HG03457 (cell line): ENCODE data around the gene CNGA1.
"Not testable (repeated sequence)": the region's sequence is repeated elsewhere in the genome, so short reads cannot be mapped to it uniquely, and the experiment has no call there.

ENCODE experiments used
- ATAC-seq: cut with Tn5 transposase; IDR thresholded peaks from one replicate; pipeline ENCODE4 v1.9.1; 2021; ENCODE audit warnings: moderate number of reproducible peaks; ENCODE audit not compliant: unreplicated experiment

CNGA1 gene

GRCh38 chr4:48031802-48032525 lies 15.5 kb upstream of the CNGA1 start:
- ATAC-seq, result no peak

GRCh38 chr4:48030470-48030869 lies 14.0 kb upstream of the CNGA1 start:
- ATAC-seq, result no peak

DNA sequence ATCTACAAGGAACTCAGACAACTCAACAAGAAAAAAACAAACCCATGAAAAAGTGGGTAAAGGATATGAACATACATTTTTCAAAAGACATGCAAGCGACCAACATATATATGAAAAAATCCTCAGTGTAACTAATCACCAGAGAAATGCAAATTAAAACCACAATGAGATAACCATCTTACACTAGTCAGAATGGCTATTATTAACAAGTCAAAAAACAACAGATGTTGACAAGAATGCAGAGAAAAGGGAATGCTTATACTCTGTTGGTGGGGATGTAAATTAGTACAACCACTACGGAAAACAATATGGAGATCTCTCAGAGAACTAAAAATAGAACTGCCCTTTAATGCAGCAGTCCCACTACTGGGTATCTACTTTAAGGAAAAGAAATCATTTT lies 12.2 kb upstream of the CNGA1 start:
- no peak for ATAC-seq

DNA sequence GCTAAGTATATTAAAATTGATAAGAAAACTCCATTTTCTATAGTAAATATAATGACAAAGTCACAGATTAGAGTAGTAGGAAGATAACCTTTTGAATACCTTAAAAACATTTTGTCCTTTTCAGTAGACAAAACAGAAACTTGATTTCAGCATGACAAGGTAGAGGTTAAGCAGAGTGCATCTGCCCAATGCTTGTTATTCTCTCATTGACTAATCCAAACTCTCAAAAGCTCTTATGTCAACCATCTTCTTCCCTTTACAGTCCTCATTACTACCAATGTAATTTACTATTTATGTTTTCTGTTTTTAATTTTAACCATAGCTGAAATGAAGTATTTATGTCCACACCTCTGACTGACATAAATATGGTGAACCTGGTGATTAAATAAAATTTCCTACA lies 11.2 kb upstream of the CNGA1 start:
- no peak for ATAC-seq

- no peak for ATAC-seq
Measured at GRCh38 chr4:48025005-48025404, 8.5 kb upstream of the CNGA1 start.

DNA sequence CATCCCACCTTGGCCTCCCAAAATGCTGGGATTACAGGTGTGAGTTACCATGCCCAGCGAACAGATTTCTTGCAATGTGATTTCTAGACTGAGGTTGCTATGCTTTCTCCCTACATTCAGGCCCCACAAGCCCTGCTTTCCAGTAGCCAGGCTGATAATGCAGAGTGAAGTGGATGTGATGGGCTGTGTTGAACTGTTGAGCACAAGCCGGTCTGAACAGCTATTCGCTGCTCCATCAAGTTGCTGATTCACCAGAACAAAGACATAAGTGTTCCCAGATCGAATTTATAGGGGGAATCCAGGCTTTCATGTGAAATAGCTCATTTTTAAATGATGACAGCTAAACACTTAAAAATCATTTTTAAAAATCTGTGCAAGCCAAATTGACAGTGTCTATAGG lies 8.0 kb upstream of the CNGA1 start:
- ATAC-seq, result no peak

DNA sequence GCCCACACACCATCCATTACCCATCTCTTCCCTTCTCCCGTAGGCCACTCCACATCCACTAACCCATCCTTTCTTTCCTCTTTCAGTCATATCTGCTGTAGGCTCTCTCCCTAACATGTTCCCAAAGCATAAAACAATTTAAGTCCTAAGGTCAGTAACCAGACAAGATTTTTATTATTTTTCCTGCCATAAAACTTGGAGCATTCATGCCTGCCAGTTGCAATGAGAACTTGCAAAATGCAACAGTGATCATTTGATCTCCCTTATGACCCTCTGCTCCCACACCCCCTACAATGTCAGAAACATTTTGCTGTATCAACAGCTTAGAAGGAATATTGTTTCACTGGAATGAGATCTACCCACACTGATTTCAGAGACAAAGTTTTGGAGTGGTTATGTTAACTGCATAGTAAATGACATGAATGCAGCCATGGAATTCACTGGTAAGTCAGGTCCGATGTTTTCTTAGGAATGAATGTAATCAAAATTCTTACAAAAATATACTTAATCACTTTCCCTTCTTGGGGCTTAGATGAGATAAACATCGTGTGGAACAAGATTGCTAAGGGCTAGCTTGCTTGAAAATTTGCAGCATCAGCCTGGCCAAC lies 5.8 kb upstream of the CNGA1 start:
- ATAC-seq, result no peak

DNA sequence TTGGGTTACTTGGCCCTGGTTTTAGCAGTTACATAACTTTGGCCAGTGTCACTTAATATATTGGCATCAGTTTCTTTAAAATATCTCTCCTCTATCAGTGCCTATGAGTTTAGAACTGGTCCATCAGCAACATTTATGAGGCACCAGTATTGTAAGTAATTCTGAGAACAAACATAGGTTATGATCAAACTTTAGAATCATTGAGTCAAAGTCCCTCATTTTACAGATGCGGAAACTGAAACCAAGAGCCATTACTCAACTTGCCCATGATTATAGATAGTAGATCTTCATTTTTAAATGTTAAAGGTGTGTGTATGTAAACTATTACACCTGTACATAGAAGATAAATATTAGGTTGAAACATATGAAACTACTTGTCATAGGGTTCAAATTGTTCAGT lies 4.6 kb upstream of the CNGA1 start:
- ATAC-seq, result no peak

GRCh38 chr4:48018112-48018511 lies 1.6 kb upstream of the CNGA1 start:
- no peak for ATAC-seq

- no peak for ATAC-seq
Measured at GRCh38 chr4:48017108-48017571, 659 bp upstream of the CNGA1 start.

GRCh38 chr4:48015678-48016077 lies 803 bp downstream of the CNGA1 start:
- no peak for ATAC-seq

- ATAC-seq, result no peak
Measured at GRCh38 chr4:48015216-48015615, 1.3 kb downstream of the CNGA1 start.

- no peak for ATAC-seq
Measured at GRCh38 chr4:48012824-48013223, 3.7 kb downstream of the CNGA1 start.

- no peak for ATAC-seq
Measured at GRCh38 chr4:48011722-48012121, 4.8 kb downstream of the CNGA1 start.

- ATAC-seq, result not testable (repeated sequence)
Measured at GRCh38 chr4:48010906-48011305, 5.6 kb downstream of the CNGA1 start.

- no peak for ATAC-seq
Measured at GRCh38 chr4:48008021-48008596, 8.4 kb downstream of the CNGA1 start.

DNA sequence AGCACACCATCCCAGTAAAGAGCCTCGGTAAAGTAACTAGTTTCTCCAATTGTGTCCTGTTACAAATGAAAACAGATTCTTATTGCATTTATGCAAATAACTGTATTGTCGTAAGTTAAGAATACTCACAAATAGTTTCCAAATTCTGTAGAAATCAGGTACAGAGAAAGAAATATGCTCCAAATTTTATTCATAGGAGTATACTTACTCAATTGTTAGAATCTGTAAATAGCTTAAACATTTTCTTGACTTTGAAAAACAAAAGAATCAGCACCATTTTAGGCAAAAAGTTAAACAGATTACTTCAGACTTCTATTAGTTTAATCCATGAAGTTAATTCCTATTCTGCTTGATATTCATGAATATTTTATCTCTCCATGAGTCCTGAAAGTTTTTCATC lies 10.7 kb downstream of the CNGA1 start:
- ATAC-seq, result no peak

DNA sequence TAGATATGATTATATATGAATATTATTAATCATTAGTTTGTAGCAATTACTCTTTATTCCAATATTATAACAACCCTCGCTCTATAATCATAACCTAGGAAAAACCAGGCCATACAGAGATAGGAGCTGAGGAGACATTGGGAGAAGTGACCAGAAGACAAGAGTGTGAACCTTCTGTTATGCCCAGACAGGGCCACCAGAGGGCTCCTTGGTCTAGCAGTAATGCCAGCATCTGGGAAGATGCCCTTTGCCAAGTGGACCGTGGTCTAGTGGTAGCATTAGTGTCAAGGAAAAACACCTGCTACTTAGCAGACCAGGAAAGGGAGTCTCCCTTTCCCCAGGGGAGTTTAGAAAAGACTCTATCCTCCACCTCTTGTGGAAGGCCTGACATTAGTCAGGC lies 12.9 kb downstream of the CNGA1 start:
- ATAC-seq, result not testable (repeated sequence)

GRCh38 chr4:48002267-48002666 lies 14.2 kb downstream of the CNGA1 start:
- no peak for ATAC-seq

DNA sequence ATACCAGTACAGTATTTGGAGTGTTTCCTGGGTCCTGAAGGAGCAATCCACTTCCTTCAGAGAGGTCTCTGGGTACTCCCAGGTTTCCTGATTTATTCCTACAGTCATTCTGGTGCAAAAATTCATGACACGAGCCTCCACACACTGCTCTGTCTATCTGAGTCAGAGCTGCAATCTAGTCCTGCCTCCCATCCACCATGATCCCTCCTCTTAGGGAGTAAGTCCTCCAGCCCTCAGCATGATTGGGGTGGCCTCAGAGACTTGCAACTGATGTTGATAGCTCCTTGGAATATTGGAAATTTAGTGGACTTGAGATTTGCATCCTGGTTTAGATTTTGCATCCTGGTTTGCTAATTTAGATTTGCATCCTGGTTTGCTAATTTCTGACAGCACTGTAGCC lies 20.5 kb downstream of the CNGA1 start:
- ATAC-seq, result no peak

DNA sequence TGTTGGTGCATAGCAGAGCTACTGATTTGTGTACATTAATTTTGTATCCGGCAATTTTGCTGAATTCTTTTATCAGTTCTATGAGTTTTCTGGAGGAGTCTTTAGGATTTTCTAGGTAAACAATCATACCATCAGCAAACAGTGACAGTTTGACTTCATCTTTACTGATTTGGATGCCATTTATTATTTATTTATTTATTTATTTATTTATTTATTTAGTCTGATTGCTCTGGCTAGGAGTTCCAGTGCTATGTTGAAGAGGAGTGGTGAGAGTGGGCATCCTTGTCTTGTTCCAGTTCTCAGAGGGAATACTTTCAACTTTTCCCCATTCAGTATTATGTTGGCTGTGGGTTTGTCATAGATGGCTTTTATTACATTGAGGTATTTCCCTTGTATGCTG lies 24.0 kb downstream of the CNGA1 start:
- not testable (repeated sequence) for ATAC-seq

GRCh38 chr4:47990145-47990544 lies 26.3 kb downstream of the CNGA1 start:
- ATAC-seq, result no peak
